ENCODE results near the gene GPRC5D.

Gene GPRC5D

DNA sequence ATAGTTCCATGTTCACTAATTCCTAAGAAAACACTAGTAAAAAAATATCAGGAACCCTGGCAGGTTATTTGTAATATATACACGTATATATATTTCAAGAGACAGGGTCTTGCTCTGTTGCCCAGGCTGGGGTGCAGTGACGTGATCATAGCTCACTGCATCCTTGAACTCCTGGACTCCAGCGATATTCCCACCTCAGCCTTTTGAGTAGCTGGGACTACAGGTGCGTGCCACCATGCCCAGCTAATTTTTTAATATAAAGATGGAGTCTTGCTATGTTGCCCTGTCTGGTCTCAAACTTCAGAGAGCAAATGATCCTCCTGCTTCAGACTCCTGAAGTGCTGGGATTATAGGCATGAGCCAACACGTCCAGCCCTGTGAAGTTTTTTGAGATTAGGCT is 44.4 kb downstream of the GPRC5D start:
- no peak for DNase-seq

DNA sequence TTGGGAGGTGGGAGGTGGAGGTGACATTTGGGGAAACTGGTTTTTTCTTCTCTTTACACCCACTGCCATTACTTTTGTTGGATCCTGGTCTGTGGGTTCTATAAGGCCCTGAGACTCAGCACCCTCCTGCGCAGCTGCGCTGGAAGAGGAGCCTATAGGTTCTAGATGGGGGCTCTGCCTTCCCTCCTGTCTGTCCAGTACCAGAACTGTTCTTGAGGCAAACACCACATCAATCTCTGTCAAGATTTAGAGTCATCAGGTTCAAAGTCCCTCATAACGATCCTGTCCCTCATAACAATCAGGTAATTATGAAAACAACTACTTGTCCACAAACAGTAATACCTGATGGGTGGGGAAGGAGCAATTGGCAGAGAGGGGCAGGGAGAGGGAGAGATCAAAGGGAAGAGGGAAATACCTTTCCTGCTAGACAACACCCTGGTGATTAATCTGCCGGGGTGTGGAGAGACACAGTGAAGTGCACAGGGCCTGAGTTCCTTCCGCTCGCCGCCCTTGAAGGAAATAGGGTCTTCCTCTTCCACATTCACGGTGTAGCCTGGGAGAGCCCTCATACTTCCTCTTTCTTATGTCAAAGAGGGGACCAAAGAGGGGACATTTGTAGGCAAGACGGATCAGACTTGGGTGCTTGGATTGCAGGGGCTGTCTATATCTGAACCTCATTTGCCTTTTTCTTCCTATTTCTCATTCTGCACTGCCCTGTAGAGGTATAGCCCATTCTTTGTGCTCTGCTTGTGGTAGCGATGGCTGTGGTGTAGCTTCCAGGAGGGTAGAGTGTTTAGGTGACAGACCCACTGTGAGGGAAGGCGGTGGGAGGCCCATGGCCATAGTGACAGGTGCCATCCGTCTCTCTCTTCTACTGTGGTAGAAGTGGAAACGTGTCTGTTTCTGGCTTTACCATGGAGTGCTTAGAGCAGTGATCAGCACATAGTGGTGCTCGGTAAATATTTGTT is 48.0 kb downstream of the GPRC5D start:
- DNase-seq, result no peak

DNA sequence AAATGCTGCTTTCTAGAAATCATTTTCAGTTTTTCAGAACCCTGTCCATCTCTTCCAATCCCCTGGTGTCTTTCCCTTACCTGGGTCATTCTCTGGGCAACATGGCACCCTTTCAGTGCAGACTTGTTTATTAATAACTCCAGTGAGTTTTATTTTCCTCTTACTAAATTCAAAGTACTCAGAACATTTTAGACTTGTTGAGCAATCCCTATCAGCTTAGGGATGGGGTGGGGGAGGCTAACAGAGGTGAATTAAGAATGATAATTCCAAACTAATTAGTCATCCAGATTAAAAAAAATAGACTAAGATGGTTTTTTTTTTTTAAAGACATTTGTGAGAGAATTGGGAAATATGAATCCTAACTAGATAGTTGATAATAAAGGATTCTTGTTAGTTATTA is 49.9 kb downstream of the GPRC5D start:
- peak; percentile 52 for DNase-seq

DNA sequence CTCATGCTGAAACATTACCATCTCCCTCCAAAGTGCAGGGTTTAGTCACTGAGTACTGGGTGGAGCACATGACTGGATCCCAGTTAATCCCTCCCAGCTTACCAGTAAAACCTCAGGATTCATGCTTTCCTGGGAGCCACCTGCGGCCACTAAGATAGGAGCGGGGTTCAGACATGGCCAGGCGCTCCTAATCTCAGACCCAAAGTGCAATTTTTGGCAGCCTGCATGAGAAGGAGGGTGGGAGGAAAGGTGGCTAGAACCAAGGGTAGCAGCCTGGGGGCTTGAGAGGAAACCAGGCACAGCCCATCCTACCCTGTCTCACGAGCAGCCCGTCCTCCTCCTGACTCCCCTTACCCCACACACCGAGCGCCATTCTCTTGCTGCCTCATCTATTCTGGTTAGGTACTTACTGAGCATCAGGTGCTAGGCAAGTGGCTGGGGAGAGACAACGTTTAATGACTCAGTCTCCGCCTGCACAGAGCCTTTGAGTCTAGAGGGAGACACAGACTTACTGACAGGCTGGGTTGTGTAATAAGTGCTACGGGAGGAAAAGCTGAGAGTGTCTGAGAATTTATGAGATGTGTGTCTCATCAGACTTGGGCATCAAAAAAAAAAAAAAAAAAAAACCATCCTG is 50.7 kb downstream of the GPRC5D start:
- peak; percentile 89 for DNase-seq

DNA sequence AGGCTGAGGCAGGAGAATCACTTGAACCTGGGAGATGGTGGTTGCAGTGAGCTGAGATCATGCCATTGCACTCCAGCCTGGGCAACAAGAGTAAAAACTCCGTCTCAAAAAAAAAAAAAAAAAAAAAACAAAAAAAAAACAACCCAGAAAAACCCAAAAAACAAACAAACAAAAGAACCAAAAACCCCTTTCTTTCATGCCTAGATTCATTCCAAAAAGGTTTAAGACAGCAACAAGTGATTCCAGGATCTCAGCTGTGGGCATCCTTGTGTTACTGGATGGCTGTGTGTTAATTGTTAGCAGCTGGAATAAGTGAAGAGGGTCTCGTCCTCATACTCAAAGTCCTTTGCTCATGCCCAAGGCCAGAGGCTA is 51.2 kb downstream of the GPRC5D start:
- DNase-seq, result no peak

DNA sequence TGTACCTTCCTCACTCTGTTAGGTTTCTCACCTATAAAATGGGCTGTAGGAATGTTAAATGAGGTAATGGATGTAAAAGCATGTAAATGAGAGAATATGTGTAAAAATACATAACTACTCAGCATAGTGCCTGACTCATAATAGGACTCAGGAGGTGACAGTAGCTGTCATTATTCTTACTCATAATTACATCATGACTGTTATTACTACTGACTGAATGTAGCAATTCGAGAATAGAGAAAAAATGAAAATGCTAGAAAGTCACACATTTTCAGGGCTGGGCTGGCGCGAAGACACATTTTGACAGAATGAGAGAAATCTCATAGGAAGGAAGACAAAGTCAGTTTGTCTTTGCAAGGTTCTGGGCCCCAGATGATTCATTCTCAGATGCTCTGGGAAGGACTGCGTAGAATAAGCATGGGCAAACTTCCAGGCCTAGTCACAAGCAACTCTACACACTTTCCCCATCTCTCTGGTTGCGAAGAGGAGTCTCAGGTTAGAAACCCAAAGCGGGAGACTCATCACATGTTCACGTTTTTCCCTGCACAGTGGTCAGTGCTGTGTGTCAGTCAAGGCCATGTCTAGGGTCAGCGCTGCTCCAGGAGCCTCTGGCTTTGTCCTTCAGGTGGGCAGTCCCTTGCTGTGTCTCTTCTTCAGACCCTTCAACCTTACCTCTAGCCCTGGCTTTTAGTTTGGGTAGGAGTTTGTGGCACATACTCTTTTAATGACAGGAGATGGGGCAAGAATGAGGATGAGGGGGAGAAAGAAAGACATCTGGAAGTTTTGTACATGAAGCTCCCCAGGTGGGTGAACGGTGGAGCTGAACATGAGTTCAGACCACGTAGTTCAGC is 52.2 kb downstream of the GPRC5D start:
- peak; percentile 94 for DNase-seq

GRCh38 chr12:12898911-12899511 is 53.0 kb downstream of the GPRC5D start:
- peak; percentile 35 for DNase-seq

DNA sequence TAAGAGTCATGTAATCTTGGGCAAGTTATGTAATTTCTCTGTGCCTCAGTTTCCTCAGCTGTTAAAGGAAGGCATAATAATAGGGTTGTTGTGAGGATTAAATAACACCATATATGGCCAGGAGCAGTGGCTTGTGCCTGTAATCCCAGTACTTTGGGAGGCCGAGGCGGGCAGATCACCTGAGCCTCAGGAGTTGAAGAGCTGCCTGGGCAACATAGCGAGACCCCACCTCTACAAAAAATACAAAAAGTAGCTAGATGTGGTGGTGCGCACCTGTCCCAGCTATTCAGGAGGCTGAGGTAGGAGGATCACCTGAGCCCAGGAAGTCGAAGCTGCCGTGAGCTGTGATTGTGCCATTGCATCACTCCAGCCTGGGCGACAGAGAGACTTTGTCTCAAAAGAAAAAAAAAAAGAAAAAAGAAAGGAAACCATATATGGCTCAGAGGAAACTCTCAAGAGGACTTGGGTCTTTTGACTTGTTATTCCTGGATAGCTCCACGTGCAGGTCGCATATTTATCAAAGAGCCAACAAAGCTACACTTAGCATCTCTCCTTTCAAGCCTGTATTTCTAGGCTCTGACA is 53.7 kb downstream of the GPRC5D start:
- DNase-seq, result no peak

DNA sequence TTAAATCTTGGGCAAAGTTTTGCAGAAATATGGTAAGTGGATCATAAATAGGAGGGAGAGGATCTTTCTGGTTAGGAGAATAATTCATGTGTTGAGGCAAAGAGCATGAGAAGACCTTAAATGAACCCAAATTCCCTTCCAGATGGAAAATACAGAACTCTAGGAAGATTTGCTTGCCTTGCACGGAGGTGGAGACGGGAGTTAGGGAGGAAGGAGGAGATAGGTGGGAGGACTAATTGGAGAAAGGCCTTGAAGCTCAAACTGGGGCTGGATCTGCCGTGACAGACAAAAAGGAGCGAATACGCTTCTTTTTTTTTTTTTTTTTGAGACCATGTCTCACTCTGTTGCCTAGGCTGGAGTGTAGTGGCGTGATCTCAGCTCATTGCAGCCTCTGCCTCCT is 54.7 kb downstream of the GPRC5D start:
- no peak for DNase-seq

DNA sequence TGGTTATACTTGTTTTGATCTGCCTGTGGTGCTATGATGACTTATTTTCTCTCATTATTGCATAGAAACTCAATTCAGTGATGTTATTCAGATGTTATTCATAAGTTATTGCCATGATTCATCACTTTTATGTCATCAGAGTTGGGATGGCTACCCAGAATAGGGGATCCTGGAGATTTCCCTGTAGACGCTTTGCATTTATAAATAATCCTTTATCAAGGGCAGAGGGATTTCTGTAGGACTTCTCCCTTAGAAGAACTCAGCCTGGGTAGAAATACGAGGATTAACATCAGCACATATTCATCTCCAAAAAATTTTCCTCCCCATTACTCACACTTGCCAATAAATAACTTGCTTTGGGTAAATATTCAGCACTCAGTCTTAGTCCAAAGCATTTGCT is 55.7 kb downstream of the GPRC5D start:
- DNase-seq, result peak; percentile 93

- no peak for DNase-seq
Measured at GRCh38 chr12:12893438-12893837, 58.5 kb downstream of the GPRC5D start.

DNA sequence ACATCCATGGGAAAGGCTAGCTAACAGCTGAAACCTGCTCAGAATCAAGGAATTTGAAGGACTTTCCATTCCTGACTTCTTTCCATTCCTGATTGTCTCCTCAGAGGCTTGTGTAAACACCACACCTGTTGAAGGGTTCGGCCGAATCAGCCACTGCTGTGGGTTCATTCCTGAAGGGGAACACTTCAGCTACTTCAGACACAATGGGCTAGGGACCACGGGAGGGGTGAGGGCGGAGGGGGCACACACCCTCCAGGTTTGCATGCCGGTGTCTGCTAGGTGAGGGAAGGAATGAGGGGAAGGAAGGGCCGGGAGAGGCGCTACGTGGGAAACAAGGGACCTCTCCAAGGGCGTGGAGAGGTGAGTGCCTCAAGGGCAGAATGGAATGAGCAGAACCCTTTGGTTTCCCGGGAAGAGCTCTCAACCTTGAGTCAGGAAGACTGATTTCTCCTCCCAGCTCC is 59.3 kb downstream of the GPRC5D start:
- no peak for DNase-seq

DNA sequence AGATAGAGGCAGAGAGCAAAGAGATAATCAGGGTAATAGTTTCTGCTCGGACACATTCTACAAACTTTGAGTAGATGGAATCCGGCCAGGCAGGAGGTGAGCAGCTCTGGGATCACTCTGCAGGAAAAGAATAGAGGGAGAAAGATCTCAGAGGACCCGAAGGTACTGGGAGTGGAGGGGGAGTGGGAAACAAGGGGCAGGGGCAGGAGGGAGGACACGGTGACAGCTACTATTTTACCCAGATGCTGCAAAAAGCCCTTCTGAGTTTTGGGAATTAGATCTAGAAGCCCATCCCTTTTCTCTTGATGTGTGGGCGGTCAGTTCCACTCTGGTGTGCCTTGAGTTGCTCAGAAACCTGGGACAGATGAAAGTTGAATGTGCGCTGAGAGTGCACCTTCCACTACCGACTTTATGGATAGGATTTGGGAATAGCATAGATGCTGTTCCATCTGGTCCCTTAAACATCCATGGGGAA is 60.1 kb downstream of the GPRC5D start:
- DNase-seq, result no peak

- DNase-seq, result peak; percentile 92
Measured at GRCh38 chr12:12891080-12891880, 60.7 kb downstream of the GPRC5D start, which contains the start of gene GPRC5A. Gene GPRC5A, plus strand, starts transcription at chr12:12891562. Its CDS starts 16,688 bp downstream, at chr12:12908250.
